ENCODE measurements around the gene PDF.

The PDF gene

DNA sequence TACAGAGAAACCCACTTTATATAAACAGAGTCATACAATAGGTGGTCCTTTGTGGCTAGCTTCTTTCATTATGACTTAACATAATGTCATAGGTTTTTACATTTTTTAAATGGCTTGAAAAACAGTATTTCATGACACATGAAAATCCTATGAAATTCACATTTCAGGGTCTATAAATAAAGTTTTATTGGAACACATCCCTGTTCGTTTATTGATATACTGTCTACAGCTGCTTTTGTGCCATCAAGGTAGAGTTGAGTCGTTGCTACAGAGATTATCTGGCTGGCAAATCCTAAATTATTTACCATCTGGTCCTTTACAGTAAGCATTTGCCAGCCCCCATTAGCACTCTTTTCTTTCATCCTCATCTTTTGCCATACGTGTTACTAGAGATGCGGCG lies 16.9 kb downstream of the PDF start:
- no peak for DNase-seq (ENCODE audit: low read depth)

DNA sequence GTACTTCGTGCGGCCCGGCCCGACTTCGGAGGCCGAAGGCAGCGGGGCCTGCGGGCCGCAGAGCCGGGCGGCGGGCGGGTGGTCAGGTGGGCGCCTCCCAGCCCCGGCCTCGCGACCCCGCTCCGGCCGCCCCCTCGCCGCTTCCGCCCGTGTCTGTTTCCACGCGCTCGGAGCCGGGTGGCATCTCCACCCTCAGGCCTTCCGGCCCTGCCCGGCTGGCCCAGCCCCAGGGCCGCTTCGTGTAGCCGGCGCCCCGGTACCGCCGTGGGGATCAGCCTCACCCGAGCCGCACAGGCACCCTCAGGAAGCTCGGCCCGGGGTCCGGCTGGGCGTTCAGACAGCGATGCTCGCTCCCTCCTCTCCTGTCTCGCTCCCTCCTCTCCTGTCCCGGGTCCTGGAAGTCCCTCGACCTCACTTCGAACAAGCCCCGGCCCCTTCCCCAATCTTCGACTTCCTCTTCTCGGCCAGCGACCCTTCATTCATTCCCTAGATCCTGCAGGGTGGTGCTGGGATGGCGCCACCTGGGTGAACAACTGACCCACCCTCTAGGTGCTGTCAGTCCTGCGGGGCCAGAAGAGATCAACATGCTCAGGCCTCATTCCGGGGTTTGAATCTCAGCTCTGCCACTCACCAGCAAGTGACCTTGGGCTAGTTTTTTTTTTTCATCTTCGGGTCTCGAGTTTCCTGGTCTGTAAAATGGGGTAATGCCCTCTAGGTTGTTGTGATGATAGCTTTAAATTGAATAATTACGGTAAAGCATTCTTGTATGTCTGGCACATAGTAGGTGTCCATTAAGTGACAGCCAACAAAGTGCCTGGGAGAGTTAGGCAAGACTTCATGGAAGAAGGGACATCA lies 18.6 kb downstream of the PDF start:
- H3K4me3 ChIP-seq (ENCODE audit: low read depth, low read length): peak overlapping the region; percentile 89
- TF ChIP-seq, protein P1, sequence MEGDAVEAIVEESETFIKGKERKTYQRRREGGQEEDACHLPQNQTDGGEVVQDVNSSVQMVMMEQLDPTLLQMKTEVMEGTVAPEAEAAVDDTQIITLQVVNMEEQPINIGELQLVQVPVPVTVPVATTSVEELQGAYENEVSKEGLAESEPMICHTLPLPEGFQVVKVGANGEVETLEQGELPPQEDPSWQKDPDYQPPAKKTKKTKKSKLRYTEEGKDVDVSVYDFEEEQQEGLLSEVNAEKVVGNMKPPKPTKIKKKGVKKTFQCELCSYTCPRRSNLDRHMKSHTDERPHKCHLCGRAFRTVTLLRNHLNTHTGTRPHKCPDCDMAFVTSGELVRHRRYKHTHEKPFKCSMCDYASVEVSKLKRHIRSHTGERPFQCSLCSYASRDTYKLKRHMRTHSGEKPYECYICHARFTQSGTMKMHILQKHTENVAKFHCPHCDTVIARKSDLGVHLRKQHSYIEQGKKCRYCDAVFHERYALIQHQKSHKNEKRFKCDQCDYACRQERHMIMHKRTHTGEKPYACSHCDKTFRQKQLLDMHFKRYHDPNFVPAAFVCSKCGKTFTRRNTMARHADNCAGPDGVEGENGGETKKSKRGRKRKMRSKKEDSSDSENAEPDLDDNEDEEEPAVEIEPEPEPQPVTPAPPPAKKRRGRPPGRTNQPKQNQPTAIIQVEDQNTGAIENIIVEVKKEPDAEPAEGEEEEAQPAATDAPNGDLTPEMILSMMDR (IDR thresholded peaks at IDR 0.05; ENCODE audit: control insufficient read depth, extremely low read depth, insufficient read depth): peak; percentile 34
- DNase-seq (ENCODE audit: low read depth): no peak

More for the DNA sequence above, 16.9 kb downstream of the PDF start:
- H3K4me3 ChIP-seq (ENCODE audit: low read depth, low read length): no peak overlapping the region
- TF ChIP-seq, protein P1 (IDR thresholded peaks at IDR 0.05; ENCODE audit: control insufficient read depth, extremely low read depth, insufficient read depth): no peak

DNA sequence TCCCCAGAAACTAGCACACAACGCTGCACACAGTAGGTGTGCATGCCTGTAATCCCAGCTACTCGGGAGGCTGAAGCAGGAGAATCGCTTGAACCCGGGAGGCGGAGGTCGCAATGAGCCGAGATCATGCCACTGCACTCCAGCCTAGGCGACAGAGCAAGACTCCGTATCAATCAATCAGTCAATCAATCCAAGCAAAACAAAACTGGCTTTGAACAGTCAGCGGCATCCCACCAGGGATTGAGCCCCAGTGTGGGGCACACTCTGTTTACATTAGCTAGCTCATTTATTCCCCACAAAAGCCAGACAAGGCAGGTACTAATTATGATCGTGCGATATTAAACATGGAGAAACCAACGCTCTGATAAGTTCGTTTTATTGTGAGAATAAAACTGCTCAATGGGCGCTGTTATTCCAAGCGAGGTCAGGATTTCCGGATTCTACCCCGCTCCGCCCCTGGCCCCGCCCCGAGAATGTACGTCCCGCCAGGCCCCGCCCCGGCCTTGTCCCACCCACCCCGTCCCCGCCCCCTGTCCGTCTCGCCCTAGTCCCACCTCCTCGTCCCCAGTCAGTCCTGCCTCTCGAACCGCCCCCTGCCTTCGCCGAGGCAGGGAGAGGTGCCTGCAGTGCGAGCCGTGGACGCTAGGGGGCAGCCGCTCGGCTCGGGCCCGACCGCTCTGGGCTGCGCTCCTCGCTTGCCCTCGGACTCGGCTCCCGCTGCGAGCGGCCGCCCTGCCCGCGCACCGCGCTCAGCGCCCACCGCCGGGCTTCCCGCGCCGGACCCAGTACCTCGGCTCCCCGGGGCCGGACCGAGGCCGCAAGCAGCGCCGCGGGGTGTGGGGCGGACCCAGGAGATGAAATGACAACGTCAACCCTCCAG lies 19.5 kb downstream of the PDF start, which contains the start of gene VPS4A:
VPS4A (plus strand) TSS at position 698 of the 880 bp plus-strand sequence; CDS start at position 860, 162 bp downstream.
- TF ChIP-seq, protein P1 (IDR thresholded peaks at IDR 0.05; ENCODE audit: control insufficient read depth, extremely low read depth, insufficient read depth): peak; percentile 99
- peak; percentile 80 for DNase-seq (ENCODE audit: low read depth)
- H3K4me3 ChIP-seq (ENCODE audit: low read depth, low read length): peak within 1 kb of the TSS; percentile 89

DNA sequence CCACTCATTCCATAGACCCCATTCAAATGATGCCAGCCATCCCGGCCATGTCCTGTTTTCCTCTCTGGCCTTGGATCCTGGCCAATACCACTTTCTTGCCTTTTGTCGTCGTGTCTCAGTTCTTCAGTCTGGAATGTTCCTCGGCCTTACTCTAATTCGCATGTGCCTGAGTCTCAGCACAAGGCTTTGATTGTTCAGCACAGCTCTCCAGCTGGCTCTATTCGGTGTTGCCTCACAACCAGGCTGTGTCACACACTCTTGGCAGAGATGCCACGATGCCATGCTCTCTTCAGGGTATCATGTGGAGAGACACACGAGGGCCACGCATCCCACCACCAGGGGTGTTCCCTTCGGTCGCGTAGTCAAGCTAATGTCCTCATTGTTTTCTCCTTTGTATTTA lies 21.1 kb downstream of the PDF start:
- TF ChIP-seq, protein P1 (IDR thresholded peaks at IDR 0.05; ENCODE audit: control insufficient read depth, extremely low read depth, insufficient read depth): no peak
- DNase-seq (ENCODE audit: low read depth): no peak
- H3K4me3 ChIP-seq (ENCODE audit: low read depth, low read length): no peak overlapping the region

DNA sequence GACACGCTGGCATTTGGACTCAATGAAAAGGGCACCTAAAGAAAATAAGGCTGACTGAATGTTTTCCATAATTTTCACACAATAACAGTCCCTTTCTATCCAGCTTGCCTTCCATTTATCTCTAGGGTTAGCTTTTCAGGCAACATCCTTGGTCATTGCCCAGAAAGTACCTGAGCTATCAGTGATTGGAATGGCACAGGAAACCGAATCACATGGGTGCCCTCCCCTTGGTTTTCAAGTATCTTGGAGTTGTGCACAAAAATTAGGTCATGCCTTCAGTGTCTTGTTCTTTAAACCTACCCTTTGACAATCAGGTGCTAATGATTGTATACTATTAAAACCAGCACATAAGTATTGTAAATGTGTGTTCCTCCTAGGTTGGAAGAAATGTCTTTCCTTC lies 22.5 kb downstream of the PDF start:
- TF ChIP-seq, protein P1 (IDR thresholded peaks at IDR 0.05; ENCODE audit: control insufficient read depth, extremely low read depth, insufficient read depth): no peak
- H3K4me3 ChIP-seq (ENCODE audit: low read depth, low read length): no peak overlapping the region
- no peak for DNase-seq (ENCODE audit: low read depth)

DNA sequence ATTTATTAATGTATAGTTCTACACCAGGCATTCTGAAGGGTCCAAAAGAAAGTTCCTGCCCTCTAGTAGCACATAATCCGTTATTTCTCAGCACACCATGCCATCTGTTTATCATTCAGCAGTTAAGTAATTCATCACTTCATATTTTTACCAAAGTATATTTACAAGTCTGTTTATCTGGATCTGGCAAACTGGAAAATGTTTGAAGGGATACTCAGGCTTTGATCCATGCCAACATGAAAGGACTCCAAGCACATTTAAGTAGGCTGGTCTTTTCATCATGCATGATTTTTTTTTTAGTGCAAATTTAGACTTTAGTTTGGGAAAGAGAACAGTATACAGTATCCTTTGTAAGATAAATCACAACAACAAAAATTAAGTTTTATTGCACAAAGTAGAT lies 23.3 kb downstream of the PDF start:
- no peak overlapping the region for H3K4me3 ChIP-seq (ENCODE audit: low read depth, low read length)
- TF ChIP-seq, protein P1 (IDR thresholded peaks at IDR 0.05; ENCODE audit: control insufficient read depth, extremely low read depth, insufficient read depth): no peak
- no peak for DNase-seq (ENCODE audit: low read depth)

Data from LNCaP clone FGC (cell line).